Posterior vena cava (tissue), 2 donors: ENCODE data around the gene M1AP. TPM values are rescaled to one million over a fixed set of nuclear protein-coding genes. Genes with fewer than 3 reads are reported as not detected.
A peak's percentile ranks its signal among the peaks of the same experiment; 100 is the strongest.
"Not testable (repeated sequence)": the region's sequence is repeated elsewhere in the genome, so short reads cannot be mapped to it uniquely, and the experiment has no call there.

ENCODE experiments used
- DNase-seq: peaks from one replicate; pipeline ENCODE4 v3.0.0-alpha.2; 2020; ENCODE audit warnings: low spot score
- intact Hi-C, 2 donors: fragments of 100-400 bp; cut with DNase I; formaldehyde crosslinking; loops; one replicate each; pipeline versions ENCODE4 v1.14.1 to v1.14.2; 2022 to 2023
- total RNA-seq, 2 donors: library from RNA; stranded (reverse); fragmentation: NEBNext Ultra II Directional; extraction: Animal tissue kit (Norgen Biotek cat#: 25700); gene quantifications; one replicate each; pipeline ENCODE4 v1.2.1, GENCODE V29; 2021
- donor health status: DM: yes; HTN: yes; CAD: no.
- donor health status: DM: yes; HTN: yes; CAD: no.

Gene M1AP
- total RNA-seq, 2 donors from 2014 or later: 0.19 TPM; not detected in 1

- intact Hi-C loops: no loop called here
- no peak for DNase-seq
Measured at GRCh38 chr2:74655579-74655978, 7.4 kb upstream of the M1AP start.

GRCh38 chr2:74653985-74654882, 6.1 kb upstream of the M1AP start, which contains the start of gene SEMA4F:
TSS of gene SEMA4F (plus strand) at chr2:74654247. CDS start at chr2:74654377, 130 bp downstream.
- intact Hi-C loops: no loop called here
- peak; percentile 98 for DNase-seq

- DNase-seq: no peak
- intact Hi-C loops: no loop called here
Measured at GRCh38 chr2:74653589-74653984, 5.5 kb upstream of the M1AP start.

GRCh38 chr2:74646834-74647482, 1.2 kb downstream of the M1AP start:
- DNase-seq: no peak
- intact Hi-C loops: no loop called here

- no peak for DNase-seq
- intact Hi-C loops: no loop called here
Measured at GRCh38 chr2:74646201-74646600, 1.9 kb downstream of the M1AP start.

GRCh38 chr2:74645344-74645743, 2.8 kb downstream of the M1AP start:
- no peak for DNase-seq
- intact Hi-C loops: no loop called here

GRCh38 chr2:74639550-74639949, 8.6 kb downstream of the M1AP start:
- DNase-seq: no peak
- intact Hi-C loops: no loop called here

- no peak for DNase-seq
- intact Hi-C loops: no loop called here
Measured at GRCh38 chr2:74632939-74633312, 15.2 kb downstream of the M1AP start.

DNA sequence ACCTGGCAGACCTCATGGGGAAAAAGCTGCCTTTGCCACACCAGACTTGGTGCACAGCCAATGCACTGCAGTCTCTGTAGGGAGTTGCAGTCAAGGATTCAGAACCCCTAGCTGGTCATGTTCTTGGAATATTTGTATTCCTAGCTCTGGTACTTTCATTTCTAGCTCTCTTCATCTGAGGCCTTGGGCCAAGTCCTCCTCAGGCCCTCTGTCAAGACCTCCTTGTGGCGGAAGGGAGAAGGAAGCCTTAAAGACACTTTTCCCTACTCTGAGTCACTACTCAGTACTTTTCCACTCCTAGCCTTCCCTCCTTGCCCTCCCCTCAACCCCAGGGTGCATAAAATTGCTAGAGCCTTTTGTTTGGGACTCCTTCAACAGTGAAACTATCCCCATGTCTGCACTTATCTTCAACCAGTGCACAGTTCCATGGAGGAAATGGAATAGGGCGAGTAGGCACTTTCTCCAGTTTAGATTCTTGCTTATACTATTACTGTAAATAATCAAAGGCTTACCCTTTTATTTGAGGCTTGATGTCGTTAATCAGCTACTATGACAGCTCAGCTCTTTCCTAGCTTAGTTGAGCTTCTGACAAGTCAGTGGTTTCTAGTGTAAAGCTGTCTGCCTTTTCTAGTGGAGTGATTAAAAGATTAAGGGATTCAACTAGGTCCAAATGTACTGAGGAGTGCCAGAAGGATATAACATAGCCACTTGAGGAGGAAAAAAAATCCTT, 15.8 kb downstream of the M1AP start:
- intact Hi-C loops: no loop called here
- no peak for DNase-seq

DNA sequence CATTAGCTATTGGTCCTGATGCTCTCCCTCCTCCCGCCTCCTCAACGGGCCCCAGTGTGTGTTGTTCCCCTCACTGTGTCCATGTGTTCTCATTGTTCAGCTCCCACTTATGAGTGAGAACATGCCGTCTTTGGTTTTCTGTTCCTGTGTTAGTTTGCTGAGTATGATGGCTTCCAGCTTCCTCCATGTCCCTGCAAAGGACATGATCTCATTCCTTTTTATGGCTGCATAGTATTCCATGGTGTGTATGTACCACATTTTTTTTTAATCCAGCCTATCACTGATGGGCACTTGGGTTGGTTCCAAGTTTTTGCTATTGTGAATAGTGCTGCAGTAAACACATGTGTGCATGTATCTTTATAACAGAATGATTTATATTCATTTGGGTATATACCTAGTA, 17.7 kb downstream of the M1AP start:
- intact Hi-C loops, DNase-seq: not testable (repeated sequence)

DNA sequence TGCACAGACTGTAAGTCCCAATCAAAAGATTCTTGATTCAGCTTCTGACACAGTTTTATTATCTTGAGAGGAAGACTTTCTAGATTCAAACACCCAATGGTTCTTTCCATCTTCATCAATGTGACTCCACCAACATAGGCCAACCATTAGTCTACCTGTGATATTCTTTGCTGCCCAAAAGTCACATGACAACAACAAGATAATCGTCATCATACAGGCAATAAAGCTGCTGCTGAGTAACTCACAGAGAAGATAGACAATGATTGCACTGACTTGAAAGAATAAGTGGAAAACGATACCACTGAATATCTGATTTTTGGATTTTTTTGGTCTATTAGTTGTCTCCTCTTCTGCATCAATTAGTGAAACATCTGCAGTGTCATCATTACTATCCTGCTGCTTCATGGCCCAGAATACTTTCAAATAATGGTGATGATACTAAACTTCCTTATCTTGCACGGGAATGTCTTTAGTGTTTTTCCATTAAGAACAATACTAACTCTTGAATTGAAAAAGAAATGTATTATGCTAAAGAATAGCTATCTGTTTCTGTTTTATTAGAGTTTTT, 19.5 kb downstream of the M1AP start:
- DNase-seq: no peak
- intact Hi-C loops: no loop called here

DNA sequence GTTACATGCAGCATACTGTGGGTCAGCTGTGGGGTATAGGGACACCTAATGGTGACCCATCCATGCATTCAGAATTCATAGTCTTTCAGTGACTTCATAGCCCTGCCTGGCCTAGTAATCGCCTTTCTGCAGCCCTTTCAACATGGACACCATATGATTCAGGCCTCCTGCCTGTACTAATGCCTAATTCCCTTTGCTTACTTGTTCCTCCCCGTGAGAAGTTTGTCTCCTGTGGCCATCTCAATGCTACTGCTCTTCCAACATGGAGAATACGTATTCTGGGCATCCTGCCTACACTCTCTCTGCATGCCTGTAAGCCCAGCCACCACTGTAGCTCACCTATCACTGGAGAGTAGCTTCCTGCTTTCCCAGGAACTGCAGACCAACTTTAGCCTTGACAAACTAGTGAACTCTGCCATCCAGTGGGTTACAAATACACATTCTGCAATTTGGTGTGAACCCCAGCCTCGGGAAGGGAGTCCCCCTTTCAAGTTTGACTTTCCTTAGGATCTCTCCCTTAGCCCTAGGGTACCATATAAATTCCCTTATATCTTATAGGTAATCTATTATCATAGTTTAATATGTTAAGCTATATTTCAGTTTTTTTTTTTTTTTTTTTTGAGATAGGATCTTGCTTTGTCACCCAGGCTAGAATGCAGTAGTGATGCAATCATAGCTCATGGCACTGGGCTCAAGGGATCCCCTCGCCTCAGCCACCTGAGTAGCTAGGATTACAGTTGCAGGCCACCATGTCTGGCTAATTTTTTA, 22.3 kb downstream of the M1AP start:
- intact Hi-C loops: loop anchor here in 1 of 2 donors (2.0 kb wide), 1 partner anchor 77 kb away; no protein-coding TSS in a partner anchor

DNA sequence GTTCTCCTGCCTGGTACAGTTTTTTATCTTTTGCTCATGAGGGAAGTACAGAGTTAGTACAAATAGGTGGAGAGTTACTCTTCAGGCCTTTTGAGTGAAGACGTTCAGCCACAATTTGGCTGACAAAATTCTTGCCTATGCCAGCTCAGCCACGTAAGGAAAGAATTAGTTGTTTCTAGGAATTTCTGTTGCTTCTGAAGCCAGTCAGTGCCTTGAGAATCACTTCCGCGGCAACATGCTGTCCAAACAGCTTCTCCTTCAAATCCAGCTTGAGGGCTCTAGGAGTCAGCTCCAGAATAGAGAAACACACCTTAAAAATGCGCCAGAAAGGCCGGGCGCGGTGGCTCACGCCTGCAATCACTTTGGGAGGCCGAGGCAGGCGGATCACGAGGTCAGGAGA, 27.5 kb downstream of the M1AP start:
- DNase-seq: no peak
- intact Hi-C loops: no loop called here

More for the DNA sequence above, 22.3 kb downstream of the M1AP start:
- DNase-seq: no peak

DNA sequence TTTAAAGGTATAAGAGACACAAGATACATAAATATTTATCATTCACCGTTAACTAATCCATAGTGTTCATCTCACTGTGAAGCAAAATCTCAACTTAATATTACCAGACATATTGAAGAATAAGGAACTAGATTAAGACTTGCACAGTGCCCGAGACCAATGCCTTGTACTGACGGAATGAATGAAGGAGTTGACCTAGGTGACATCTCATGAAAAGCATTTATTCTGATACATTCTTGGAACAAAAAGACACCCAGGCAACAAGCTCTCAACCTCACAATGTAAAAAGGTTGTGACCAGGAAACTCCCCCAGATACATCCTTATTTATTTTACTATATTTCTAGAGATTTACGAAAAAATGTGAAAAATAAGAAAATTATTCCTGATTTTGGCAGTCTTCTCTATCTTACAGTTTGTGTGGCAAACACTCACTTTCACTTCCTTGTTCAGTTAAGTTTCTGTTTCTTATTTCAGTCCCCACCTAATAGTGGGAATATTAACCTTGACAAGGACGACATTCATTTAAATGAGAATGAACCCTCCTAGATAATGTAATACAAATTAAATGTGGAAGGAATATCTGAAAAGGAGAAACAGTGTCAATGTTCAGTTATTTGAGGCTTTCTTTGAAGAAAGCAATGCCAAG, 28.4 kb downstream of the M1AP start:
- intact Hi-C loops: no loop called here
- no peak for DNase-seq

DNA sequence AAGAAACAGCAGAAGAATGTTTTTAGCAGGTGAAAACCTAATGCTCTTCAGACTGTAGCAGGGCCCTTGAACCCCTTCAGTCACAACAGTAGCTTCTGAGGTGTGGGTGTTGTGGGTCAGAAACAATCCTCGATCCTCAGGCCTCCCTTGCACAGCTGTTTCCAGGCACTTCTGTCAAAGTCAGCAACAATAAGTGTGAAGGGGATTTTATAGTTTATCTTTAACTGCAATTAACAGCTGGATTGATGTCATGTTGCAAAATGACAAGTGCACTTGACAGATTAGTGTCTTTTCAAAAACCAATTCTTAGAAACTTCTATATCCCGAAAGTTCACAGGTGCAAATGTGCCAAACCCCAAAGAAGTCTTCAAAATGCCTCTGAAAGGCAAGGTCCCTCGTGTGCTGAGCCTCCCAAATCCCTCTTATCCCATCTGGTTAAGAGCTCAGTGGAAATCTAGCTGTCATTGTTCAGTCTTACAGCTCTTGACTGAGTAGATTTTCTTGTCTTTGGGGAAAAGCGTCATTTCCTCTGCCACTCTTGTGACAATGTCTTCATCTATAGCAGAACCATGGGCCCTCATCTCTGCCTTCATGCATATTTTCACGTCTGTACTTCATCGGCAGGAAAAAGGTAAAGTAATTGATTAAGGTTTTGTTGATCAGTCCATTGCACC, 29.6 kb downstream of the M1AP start:
- intact Hi-C loops: no loop called here
- DNase-seq: no peak

DNA sequence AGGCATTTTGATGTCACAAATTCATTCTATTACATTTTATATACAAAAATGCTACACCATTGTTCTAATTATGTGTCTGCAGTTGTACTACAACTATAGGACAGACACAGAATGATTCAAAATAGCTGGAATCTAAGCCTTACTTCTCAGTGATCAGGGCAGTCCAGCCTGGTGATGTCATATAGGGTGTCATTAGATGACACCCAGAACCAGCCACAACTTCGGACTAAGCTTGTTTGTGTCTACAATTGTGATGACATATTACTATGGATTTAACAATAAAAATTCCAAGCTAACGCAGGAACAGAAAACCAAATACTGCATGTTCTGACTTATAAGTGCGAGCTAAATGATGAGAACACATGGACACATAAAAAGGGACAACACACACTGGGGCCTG, 31.0 kb downstream of the M1AP start:
- DNase-seq: no peak
- intact Hi-C loops: no loop called here

- intact Hi-C loops: no loop called here
- DNase-seq: no peak
Measured at GRCh38 chr2:74606927-74607326, 41.2 kb downstream of the M1AP start.
